SH-SY5Y (cell line): ENCODE data around the gene KDM4C.

Experiments used
- GATA2 ChIP-seq: IDR thresholded peaks from 2 replicates; pipeline ENCODE4 v1.6.1; 2011; ENCODE audit warnings: mild to moderate bottlenecking, low read depth, low read length
- GATA3 ChIP-seq: IDR thresholded peaks from 2 replicates; pipeline ENCODE4 v1.6.1; 2011; ENCODE audit warnings: low read depth, mild to moderate bottlenecking, low read length, moderate library complexity

DNA sequence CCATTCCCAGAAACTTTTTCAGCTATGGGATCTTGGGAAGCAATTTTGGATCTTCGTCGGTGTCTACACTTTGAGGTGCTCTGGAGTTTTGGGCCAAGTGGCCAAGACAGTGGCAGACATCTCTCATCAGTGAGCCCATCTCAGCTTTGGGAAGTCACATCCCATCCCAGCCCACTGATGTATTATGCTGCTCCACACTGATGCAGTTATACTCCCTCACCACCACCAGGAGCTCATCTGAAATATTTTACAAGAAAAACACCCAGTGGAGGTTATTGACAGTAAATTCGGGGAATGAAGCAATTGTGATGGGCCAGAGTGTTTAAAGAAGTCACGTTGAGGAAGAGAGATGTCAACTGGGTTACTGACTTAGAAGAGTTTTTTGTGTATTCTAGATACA lies 378.0 kb downstream of the KDM4C start:
- TF ChIP-seq GATA2 (no peak), GATA3 (no peak)
